ENCODE measurements around the gene PGGHG.
"Not testable (repeated sequence)": the region's sequence is repeated elsewhere in the genome, so short reads cannot be mapped to it uniquely, and the experiment has no call there.

- not testable (repeated sequence) for TF ChIP-seq CTCF (conservative IDR thresholded peaks at IDR 0.05; ENCODE audit: low read length); EZH2phosphoT487 (IDR thresholded peaks at IDR 0.05; ENCODE audit: borderline replicate concordance)
These were observed 39.7 kb downstream of the PGGHG start for GRCh38 chr11:328516-329100.
